Right lobe of liver (tissue), 6 donors: ENCODE results near the gene ABCB4. TPM values are rescaled to one million over a fixed set of nuclear protein-coding genes. Genes with fewer than 3 reads are reported as not detected.

Experiments
- ATAC-seq, 4 donors: fragments of 200-7000 bp; cut with Tn5 transposase; one replicate each; pipeline ENCODE4 v1.9.1; 2020; ENCODE audit warnings: mild to moderate bottlenecking in 4 of 4, moderate library complexity in 4 of 4
- DNase-seq, 3 donors: peaks; one replicate each; pipeline ENCODE4 v3.0.0-alpha.2; 2020
- H3K27ac ChIP-seq, 3 donors: fragments of 200-600 bp; one replicate each; pipeline ENCODE4 v1.8.0; 2022
- H3K27me3 ChIP-seq, 2 donors: fragments of 200-600 bp; one replicate each; pipeline ENCODE4 v1.8.0; 2022
- H3K36me3 ChIP-seq, 4 donors: fragments of 200-600 bp; sonication (generic) in 1 of 4; one replicate each; pipeline versions ENCODE4 v1.5.1 to v1.8.0; 2017 to 2022; ENCODE audit warnings: control low read depth in 1 of 4
- H3K4me1 ChIP-seq, 4 donors: fragments of 200-600 bp; sonication (generic) in 1 of 4; one replicate each; pipeline versions ENCODE4 v1.5.1 to v1.8.0; 2017 to 2022; ENCODE audit warnings: control low read depth in 1 of 4
- H3K4me3 ChIP-seq, 3 donors: fragments of 200-600 bp; one replicate each; pipeline ENCODE4 v1.8.0; 2022
- H3K9me3 ChIP-seq, 4 donors: fragments of 200-600 bp; sonication (generic) in 1 of 4; one replicate each; pipeline versions ENCODE4 v1.5.1 to v1.8.0; 2017 to 2022; ENCODE audit warnings: control low read depth in 1 of 4
- POLR2A ChIP-seq: fragments of 450-650 bp; IDR thresholded peaks from one replicate; pipeline ENCODE4 v1.6.1; 2017; ENCODE audit warnings: antibody characterized with exemption, mild to moderate bottlenecking
- WGBS: methylation state at CpG from one replicate; pipeline ENCODE4 v1.1.6; 2018; ENCODE audit warnings: low coverage, low lambda C conversion rate; ENCODE audit not compliant: insufficient coverage; ENCODE audit errors: missing lambda C conversion rate; 5-methylcytosine and 5-hydroxymethylcytosine counted together
- intact Hi-C, 2 donors: fragments of 100-400 bp; cut with DNase I; formaldehyde crosslinking; loops; one replicate each; pipeline versions ENCODE4 v1.11.2 to v1.14.1; 2022
- total RNA-seq, 6 experiments: library from RNA; depleted of rRNA in 2 of 6; stranded (reverse); fragments of >200 nt in 2 of 6; fragmentation: NEBNext Ultra II Directional in 3 of 6; extraction: Animal tissue kit (Norgen Biotek cat#: 25700) in 3 of 6; gene quantifications; one replicate each; pipeline versions ENCODE4 v1.1.0 to v1.2.4, GENCODE V29; 2016 to 2023
- TF ChIP-seq, protein P1 (sequence below), 4 donors: fragments of 200-600 bp in 3 of 4; fragments of 450-650 bp in 1 of 4; IDR thresholded peaks; one replicate each; pipeline versions ENCODE4 v1.5.1 to v1.8.0; 2016 to 2022; ENCODE audit warnings: antibody characterized with exemption in 4 of 4, mild to moderate bottlenecking in 2 of 4
- donor health status: DM: no; HTN: yes; CAD: no.
- donor health status: DM: no; HTN: no; CAD: no.
- donor health status: DM: no; HTN: no; CAD: no.
- donor health status: DM: no; HTN: yes; CAD: no.
- donor health status: DM: no; HTN: yes; CAD: no.

ABCB4 gene
- total RNA-seq, 6 experiments from 2014 or later = 57.2 to 189 (median 115) TPM

DNA sequence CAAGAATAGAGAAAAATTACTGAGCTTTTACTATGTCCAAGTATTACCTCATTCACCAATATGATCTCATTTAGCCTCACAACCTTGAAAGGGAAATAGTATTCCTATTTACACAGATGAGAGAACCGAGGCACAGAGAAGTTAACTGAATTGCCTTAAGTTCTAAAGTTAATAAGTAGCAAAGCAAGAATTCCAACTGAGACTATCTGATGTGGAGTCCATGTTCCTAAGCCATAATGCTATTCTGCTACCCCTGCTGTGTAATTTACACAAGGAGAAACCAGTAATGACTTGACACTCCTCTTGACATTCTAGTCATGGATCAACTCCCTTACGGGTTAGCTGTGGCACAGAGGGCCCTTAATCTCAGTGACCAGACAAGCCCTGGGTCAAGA, 60.7 kb downstream of the ABCB4 start:
- Histone ChIP-seq H3K27ac (no peak overlapping the region), H3K4me1 (no peaks in the 10 kb centered on the region), H3K4me3 (no peak overlapping the region), H3K36me3 (peaks cover 0 to 17% (median 9%) of the 10 kb centered on the region in 4 donors), H3K9me3 (no peaks in the 10 kb centered on the region), H3K27me3 (no peaks in the 10 kb centered on the region)
- peak in 1 of 4 donors; percentile 14 for ATAC-seq
- DNase-seq = no peak
- 52% methylated on average over 2 of the region's 2 CpGs for WGBS
- intact Hi-C loops = loop anchor here (5.0 to 10.0 kb wide), 2 partner anchors 100 to 102 kb away; no protein-coding TSS in a partner anchor
- no peak for TF ChIP-seq POLR2A
- TF ChIP-seq, protein P1, sequence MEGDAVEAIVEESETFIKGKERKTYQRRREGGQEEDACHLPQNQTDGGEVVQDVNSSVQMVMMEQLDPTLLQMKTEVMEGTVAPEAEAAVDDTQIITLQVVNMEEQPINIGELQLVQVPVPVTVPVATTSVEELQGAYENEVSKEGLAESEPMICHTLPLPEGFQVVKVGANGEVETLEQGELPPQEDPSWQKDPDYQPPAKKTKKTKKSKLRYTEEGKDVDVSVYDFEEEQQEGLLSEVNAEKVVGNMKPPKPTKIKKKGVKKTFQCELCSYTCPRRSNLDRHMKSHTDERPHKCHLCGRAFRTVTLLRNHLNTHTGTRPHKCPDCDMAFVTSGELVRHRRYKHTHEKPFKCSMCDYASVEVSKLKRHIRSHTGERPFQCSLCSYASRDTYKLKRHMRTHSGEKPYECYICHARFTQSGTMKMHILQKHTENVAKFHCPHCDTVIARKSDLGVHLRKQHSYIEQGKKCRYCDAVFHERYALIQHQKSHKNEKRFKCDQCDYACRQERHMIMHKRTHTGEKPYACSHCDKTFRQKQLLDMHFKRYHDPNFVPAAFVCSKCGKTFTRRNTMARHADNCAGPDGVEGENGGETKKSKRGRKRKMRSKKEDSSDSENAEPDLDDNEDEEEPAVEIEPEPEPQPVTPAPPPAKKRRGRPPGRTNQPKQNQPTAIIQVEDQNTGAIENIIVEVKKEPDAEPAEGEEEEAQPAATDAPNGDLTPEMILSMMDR (IDR thresholded peaks at IDR 0.05) = no peak

DNA sequence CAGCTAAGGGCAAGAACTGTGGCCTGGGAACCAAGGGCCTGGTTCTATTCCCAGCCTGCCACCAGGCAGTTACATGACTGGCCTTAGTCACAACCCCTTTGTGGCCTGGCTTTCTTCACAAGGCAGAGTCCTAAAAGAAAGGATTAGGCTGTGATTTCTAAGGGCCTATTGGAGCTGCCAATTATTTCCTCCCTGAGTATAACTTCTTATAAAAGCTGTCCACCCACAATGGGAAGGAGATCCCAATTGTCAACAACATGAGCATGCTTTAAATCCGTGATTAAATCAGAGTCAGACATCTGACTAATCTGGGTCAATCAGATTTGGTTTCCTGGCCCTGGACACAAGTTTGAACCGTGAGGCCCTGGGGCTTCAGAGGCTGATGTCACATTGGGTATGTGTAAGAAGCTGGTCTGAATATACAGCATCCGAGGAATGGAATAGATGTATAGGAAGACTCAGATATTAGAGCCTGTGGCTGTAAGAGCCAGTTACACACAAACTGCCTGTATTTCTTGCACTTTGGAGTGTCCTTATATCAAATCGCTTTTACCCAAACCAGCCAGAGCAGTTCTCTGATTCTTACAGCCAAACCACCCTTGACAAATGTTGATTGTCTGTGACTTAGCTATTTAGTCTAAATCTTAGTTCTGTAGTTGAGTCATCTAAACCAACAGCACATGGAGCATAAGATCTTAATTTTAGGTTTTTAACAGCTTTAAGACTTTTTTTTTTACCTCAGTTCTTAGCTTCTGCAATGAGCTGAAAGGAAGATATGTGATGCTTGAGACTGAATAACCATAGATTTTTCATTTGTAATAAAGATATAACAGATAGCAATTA, 61.3 kb downstream of the ABCB4 start:
- no peak overlapping the region for H3K4me3 ChIP-seq
- H3K27ac ChIP-seq = no peak overlapping the region

DNA sequence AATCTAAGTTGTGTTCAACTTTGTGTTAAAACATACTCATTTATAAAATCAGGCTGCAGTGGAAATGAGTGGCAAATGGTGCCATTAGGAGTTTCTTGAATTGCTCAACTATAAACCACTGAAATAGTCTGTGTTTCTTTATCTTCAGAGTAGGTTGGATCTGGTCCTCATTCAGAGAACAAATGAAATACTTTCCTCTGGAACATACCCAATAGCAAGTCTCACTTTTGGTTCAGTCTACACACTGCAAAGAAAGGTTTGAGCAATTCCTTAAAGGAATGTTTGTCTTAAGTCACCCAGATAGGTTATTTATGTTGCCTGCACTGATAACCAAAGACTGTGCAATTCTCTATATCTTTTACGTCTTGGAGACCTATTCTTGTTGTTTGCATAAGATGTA, 62.5 kb downstream of the ABCB4 start:
- no peaks in the 10 kb centered on the region for H3K9me3 ChIP-seq
- no peak overlapping the region for H3K27ac ChIP-seq
- H3K27me3 ChIP-seq = no peaks in the 10 kb centered on the region
- peaks cover 0 to 12% (median 4%) of the 10 kb centered on the region in 4 donors for H3K36me3 ChIP-seq
- no peaks in the 10 kb centered on the region for H3K4me1 ChIP-seq
- DNase-seq (no peak), ATAC-seq (no peak)
- TF ChIP-seq POLR2A = no peak
- TF ChIP-seq, protein P1 (IDR thresholded peaks at IDR 0.05) = no peak
- intact Hi-C loops = loop anchor here in 1 of 2 donors (10.0 kb wide), 1 partner anchor 98 kb away; no protein-coding TSS in a partner anchor
- 83% methylated on average over 1 of the region's 1 CpG for WGBS
- no peak overlapping the region for H3K4me3 ChIP-seq

More for the DNA sequence above, 61.3 kb downstream of the ABCB4 start:
- no peak for DNase-seq
- Histone ChIP-seq H3K9me3 (no peaks in the 10 kb centered on the region), H3K4me1 (no peaks in the 10 kb centered on the region), H3K36me3 (peaks cover 0 to 12% (median 7%) of the 10 kb centered on the region in 4 donors), H3K27me3 (no peaks in the 10 kb centered on the region)
- peak in 1 of 4 donors; percentile 49 for ATAC-seq
- WGBS = 46% methylated on average over 4 of the region's 4 CpGs
- intact Hi-C loops = loop anchor here in 1 of 2 donors (10.0 kb wide), 1 partner anchor 99 kb away; no protein-coding TSS in a partner anchor
- no peak for TF ChIP-seq POLR2A
- TF ChIP-seq, protein P1 (IDR thresholded peaks at IDR 0.05) = no peak

DNA sequence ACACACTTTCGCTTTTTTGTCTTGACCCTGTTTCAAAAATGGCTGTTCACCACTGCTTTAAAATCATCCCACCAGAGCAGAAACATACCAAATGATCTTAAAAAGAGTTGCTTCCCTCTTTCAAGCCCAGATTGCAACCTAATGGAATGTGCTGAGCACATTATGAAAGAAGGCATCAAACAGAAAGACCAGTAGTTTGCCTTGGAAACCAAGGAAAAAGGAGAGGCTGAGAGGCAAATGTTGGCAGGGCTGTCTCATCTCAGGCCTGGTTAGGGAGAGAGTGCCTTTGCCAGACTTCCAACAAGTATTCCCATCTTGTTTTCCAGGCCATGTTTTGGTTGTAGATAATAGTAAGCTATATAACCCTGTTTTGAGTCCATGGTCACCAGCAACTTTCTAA, 64.3 kb downstream of the ABCB4 start:
- TF ChIP-seq, protein P1 (IDR thresholded peaks at IDR 0.05) = no peak
- no peak for TF ChIP-seq POLR2A
- ATAC-seq = no peak
- 95% methylated on average over 1 of the region's 1 CpG for WGBS

More for the DNA sequence above, 64.3 kb downstream of the ABCB4 start:
- intact Hi-C loops = loop anchor here in 1 of 2 donors (10.0 kb wide), 1 partner anchor 96 kb away; no protein-coding TSS in a partner anchor
- H3K36me3 ChIP-seq = peaks cover 0 to 24% (median 8%) of the 10 kb centered on the region in 4 donors
- no peak overlapping the region for H3K4me3 ChIP-seq
- H3K4me1 ChIP-seq = no peaks in the 10 kb centered on the region
- H3K27ac ChIP-seq = no peak overlapping the region
- DNase-seq = no peak
- no peaks in the 10 kb centered on the region for H3K27me3 ChIP-seq
- H3K9me3 ChIP-seq = no peaks in the 10 kb centered on the region
